Breast epithelium (tissue), 3 donors: ENCODE measurements around the gene NEU2.

Source experiments
- CTCF ChIP-seq, 3 donors: fragments of 450-650 bp; IDR thresholded peaks; one replicate each; pipeline ENCODE4 v1.5.1; 2016 to 2017; ENCODE audit warnings: antibody characterized with exemption in 3 of 3, mild to moderate bottlenecking in 3 of 3, moderate library complexity in 3 of 3
- POLR2A ChIP-seq: fragments of 450-650 bp; IDR thresholded peaks from one replicate; pipeline ENCODE4 v1.6.1; 2016; ENCODE audit warnings: antibody characterized with exemption, mild to moderate bottlenecking, moderate library complexity
- POLR2AphosphoS5 ChIP-seq, 3 donors: sonication (generic); formaldehyde crosslinking; IDR thresholded peaks; one replicate each; pipeline ENCODE4 v1.6.1; 2017; ENCODE audit warnings: antibody characterized with exemption in 3 of 3

GRCh38 chr2:233060501-233060979, 28.1 kb downstream of the NEU2 start:
- no peak for TF ChIP-seq CTCF (IDR thresholded peaks at IDR 0.05)
- no peak for TF ChIP-seq POLR2A
- TF ChIP-seq POLR2AphosphoS5 (IDR thresholded peaks at IDR 0.05), result no peak
